Jurkat, Clone E6-1 (cell line): ENCODE measurements around the gene COX19.

Experiments used
- DNase-seq: peaks from one replicate; pipeline ENCODE4 v3.0.0-alpha.2; 2011; ENCODE audit warnings: low read depth, low spot score
- H3K4me3 ChIP-seq: 2 replicates; pipeline ENCODE4 v1.5.1; 2011; ENCODE audit warnings: mild to moderate bottlenecking, low read length, control low read depth, moderate library complexity

Gene COX19

DNA sequence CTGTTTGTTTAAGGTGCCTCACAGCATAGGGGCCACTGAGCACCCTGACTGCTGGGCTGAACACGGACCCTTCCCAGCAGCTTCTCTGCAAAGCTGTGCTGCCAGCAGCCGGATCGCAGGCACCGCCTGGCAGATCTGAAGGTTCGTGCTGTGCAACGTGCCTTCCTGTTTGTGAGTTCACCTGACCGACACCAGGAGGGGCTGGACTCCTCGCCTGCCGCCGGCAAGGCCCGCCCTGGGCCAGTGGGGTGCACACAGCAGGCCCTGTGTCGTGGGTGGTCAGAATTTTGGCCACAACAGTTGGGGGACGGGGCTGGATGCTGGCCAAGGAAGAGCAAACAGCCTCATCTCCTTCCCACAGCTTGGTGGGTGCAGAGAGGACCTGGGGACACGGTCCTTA, 20.2 kb upstream of the COX19 start:
- DNase-seq: no peak
- no peak overlapping the region for H3K4me3 ChIP-seq

- DNase-seq: no peak
- H3K4me3 ChIP-seq: no peak overlapping the region
Observed at GRCh38 chr7:994592-995308, 19.4 kb upstream of the COX19 start.

GRCh38 chr7:992709-993607, 17.6 kb upstream of the COX19 start:
- peak; percentile 86 for DNase-seq
- no peak overlapping the region for H3K4me3 ChIP-seq

DNA sequence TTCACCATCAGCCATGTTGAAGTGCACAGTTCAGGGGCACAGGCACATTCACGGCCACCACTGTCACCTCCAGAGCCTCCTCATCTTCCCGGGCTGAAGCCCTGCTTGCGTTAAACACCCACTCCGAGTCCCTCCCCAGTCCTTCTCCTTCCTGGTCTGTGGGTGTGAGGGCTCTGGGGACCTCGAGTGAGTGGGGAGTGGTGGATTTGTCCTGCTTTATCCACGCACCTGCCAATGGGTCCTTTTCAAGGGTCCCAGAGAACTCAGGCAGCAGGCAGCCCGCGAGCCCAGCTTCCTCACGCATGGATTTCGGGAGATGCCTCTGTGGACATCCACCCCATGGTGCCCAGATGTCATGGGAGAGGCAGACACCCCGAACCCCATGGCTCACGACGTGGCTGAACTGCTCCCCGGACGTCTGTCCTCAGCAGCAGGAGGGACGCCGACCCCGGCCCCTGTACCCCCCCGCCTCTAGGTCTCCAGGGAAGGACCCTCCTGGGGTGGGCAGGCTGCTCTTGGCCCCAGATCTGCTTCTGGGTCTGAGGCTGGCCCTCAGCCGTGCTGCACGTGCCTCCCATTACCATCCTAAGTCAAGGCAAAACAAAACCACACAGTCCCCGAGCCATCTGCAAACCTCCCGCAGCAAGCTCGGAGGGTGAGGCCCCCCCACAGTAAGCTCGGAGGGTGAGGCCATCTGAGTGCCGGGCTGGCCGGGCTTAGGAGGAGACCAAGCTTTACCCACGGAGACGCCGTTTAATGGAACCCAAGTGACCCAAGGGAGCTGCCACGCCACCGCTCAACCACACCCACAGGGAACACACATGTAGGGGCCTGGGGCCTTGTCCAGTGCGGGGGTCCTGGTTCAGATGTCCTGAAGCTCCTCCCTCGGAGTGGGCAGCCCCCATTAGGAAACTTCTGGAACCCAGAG, 16.6 kb upstream of the COX19 start:
- H3K4me3 ChIP-seq: no peak overlapping the region
- no peak for DNase-seq

DNA sequence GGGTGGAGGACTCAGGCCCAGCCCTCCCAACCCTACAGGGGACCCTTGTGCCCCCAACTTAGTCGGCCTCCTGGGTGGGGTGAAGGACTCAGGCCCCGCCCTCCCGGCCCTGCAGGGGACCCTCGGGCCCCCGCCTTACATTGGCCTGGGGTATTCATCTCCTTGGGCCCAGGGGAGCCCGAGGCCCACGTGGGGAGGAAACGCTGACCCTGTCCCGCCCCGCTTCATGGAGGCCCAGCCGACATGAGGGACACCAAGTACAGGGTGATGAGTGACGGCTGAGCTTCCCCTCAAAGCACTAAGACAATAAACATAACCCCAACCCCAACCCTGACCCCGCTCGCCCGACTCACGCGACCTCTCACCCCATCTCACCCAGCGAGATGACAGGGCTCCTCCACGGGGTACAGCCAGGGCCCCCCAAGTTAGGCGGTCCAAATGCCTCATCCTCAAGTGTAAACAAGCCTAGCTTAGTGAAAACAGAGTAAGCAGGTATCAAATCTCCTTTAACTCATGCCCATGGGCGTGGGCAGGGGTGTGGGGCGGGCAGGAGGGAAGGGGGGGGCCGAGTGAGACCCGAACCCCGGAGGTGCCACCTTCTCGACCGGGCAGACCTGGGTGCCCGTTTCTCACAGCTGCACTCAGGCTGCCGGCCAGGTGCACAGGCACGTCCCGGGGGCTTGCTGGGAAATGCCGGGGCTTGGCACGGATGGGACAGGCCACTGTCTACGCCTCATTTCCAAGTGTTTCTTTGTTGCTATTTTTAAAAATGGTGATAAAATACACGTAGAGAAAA, 15.8 kb upstream of the COX19 start:
- no peak overlapping the region for H3K4me3 ChIP-seq

DNA sequence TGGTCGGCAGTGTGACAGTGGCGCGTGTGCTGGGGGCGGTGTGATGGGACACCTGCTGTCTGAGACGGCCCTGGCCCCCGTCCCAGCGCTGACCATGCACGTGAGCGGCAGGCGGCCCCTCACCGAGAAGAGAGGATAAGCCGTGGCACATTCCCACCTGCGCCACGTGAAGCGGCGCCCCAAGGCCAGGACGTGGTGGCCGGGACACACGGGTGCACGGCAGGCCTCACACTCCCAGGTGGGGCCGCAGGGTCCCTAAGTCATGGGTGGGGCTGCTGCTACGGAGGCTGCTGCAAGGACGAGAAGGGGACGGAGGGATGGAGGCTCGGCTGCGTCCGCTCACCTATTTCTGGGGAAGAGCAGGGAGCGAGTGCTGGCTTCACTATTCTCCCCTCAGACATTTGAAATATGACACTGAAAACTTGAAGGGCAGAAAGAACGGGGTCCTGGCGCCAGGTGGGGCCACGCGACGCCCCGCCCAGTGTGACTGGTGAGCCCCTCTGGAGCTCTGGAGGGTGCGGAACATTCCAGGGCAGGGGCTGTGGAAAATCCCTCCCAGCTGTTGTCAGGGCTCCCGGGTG, 15.1 kb upstream of the COX19 start:
- DNase-seq: no peak
- no peak overlapping the region for H3K4me3 ChIP-seq

More for the DNA sequence above, 15.8 kb upstream of the COX19 start:
- no peak for DNase-seq

GRCh38 chr7:988963-989529, 13.7 kb upstream of the COX19 start:
- no peak overlapping the region for H3K4me3 ChIP-seq
- DNase-seq: no peak

DNA sequence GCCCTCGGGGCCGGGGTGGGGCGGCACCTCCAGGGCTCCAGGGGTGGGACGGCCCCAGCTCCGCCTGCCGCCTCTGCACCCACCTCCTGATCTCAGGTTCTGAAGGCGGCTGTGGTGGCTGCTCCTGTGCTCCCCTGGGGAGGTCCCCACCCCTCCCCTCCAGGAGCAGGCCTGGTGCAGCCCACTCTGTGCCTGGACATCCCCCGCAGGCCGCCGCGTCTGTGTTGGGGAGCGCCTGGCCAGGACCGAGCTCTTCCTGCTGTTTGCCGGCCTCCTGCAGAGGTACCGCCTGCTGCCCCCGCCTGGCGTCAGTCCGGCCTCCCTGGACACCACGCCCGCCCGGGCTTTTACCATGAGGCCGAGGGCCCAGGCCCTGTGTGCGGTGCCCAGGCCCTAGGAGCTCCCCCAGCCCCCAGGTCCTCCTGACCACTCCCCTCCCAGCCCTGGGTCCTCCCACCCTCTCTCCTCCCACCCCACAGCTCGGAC, 13.1 kb upstream of the COX19 start:
- no peak overlapping the region for H3K4me3 ChIP-seq
- DNase-seq: no peak

- H3K4me3 ChIP-seq: no peak overlapping the region
- DNase-seq: no peak
Observed at GRCh38 chr7:987909-988308, 12.6 kb upstream of the COX19 start.

DNA sequence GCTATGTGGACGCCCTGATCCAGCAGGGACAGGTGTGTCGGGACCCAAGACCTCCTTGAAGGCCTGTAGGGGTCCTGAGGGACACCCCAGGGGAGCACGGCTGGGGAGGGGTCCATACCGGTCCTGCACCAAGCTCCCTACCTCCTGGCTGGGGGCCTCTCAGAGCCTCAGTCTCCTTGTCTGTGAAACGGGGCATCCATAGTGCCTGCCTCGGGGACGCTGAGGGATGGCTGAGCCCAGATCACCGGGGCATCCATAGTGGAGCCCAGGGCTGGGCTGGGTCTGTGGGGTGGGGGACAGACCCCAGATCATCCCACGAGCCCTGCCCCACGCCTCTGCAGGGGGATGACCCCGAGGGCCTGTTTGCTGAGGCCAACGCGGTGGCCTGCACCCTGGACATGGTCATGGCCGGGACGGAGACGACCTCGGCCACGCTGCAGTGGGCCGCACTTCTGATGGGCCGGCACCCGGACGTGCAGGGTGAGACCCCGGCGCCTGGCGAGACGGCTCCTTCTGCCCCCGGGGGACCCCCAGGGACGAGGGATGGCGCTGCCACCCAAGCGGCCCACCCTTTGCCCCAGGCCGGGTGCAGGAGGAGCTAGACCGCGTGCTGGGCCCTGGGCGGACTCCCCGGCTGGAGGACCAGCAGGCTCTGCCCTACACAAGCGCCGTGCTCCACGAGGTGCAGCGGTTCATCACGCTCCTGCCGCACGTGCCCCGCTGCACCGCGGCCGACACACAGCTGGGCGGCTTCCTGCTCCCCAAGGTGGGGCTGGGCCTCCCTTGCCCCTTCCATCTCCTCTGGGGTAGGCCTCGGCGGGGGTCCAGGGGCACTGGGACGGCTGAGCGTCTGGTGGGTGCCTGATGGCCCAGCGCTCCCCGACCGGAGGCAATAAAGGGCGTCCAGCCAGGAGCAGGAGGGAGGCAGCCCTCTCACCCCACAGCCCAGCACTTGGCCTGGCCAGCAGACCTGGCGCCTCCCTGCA, 11.7 kb upstream of the COX19 start:
- no peak for DNase-seq
- no peak overlapping the region for H3K4me3 ChIP-seq

DNA sequence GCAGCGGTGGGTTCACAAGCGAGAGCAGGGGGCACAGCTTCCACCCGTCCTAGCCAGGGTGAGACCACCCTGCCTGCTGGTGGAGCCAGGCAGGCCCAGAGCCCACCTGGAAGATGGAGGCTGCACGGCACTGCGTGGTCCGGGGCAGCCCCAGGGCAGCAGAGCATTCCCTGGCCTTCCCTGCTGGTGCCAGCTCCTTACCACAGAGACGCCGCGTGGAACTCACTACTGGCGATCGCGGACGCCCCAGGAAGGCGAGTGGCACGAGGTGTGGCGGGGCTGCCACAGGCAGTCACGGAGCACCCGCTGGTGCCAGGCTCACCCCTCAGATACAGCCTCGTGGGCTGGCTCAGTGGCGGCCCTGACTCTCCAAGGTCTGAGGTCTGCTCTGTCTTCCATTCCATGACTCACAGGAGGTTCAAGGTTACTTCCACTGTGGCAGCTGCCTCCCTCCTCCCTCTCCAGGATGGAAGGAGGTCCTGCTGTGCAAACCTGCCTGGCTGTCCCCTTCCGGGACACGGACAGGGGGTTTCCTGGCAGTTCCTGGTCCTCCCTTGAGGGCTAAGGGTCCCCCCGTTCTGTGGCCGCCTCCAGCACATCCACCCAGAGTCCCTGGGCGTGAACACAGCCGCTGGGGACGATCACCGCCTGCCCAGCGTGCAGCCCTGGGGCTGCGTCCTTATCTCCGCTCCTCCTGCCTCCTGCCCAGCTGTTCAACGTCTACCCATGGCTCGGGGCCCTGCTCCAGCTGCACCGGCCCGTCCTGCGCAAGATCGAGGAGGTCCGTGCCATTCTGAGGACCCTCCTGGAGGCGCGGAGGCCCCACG, 10.8 kb upstream of the COX19 start:
- no peak overlapping the region for H3K4me3 ChIP-seq

GRCh38 chr7:985127-985416, 9.7 kb upstream of the COX19 start:
- no peak for DNase-seq
- no peak overlapping the region for H3K4me3 ChIP-seq

More for the DNA sequence above, 10.8 kb upstream of the COX19 start:
- no peak for DNase-seq

DNA sequence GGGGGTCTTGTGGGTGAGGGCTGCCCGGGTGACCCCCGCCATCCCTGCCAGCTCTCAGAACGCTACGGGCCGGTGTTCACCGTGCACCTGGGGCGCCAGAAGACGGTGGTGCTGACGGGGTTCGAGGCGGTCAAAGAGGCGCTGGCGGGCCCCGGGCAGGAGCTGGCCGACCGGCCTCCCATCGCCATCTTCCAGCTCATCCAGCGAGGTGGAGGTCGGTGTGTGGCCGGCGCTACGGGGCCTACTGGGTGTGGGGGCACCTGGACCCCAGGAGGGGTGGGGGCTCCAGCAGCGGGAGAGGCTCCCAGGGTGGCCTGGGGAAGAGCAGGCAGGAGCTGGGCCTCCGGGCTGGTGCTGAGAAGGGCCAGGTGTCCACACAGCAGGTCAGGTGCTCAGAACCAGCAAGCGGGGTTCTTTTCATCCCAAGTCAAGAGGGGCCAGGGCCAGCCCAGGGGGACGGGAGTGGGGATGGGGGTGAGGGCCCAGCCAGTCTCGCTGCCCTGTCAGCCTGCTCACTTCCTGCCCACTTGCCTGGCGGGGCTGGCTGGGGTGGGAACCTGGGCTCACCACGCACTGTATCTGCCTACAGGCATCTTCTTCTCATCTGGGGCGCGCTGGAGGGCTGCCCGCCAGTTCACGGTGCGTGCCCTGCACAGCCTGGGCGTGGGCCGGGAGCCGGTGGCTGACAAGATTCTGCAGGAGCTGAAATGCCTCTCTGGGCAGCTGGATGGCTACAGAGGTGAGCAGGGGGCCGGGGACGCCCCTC, 9.2 kb upstream of the COX19 start:
- DNase-seq: no peak
- no peak overlapping the region for H3K4me3 ChIP-seq

DNA sequence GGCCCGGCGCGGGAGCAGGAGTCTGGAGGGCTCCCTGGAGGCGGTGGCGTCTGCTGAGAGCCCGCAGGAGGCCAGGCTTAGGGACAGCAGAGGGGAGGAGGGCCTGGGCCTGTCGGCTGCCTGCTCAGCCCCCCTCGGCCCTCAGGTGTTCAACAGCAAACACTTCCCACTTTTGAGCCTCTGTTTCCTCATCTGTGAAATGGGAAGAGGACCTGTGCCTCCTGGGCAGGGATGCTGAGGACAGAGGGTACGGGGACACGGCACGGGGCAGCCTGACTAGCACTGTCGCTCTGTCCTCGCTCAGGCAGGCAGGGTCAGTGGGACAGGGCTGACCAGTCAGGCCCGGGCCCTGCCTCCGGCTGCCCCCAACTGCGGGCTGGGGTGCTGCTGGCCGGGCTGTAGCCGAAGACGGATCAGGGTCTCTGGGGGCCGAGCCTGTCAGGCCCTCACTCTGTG, 8.3 kb upstream of the COX19 start:
- no peak for DNase-seq
- H3K4me3 ChIP-seq: no peak overlapping the region

GRCh38 chr7:983004-983615, 7.8 kb upstream of the COX19 start, which contains the start of gene CYP2W1:
Gene CYP2W1, plus strand, starts transcription at chr7:983181. Its CDS starts 31 bp downstream, at chr7:983212.
- no peak for DNase-seq
- H3K4me3 ChIP-seq: no peak within 1 kb of the TSS
